ENCODE measurements around the gene ACTN4. TPM values are rescaled to one million over a fixed set of nuclear protein-coding genes. Genes with fewer than 3 reads are reported as not detected.

Gene ACTN4
- total RNA-seq, 1 experiment from 2014 or later = 1,462 TPM

GRCh38 chr19:38695832-38696728, 48.6 kb downstream of the ACTN4 start:
- intact Hi-C loops (cut with micrococcal nuclease; ENCODE audit: unreplicated experiment) = no loop called here
- no TSS peak for BruUV-seq (replicated peaks)
- no peak for DNase-seq
- Mint-ChIP-seq H3K9me3 (ENCODE audit: low read depth, unreplicated experiment) (no peaks in the 10 kb centered on the region), H3K4me3 (ENCODE audit: low read depth, unreplicated experiment) (peak overlapping the region; percentile 51), H3K27ac (ENCODE audit: unreplicated experiment) (peak overlapping the region; percentile 100), H3K27me3 (ENCODE audit: unreplicated experiment) (no peaks in the 10 kb centered on the region), H3K36me3 (ENCODE audit: insufficient read depth, unreplicated experiment) (peaks cover 100% of the 10 kb centered on the region), H3K4me1 (ENCODE audit: low read depth, unreplicated experiment) (peaks cover 95% of the 10 kb centered on the region)
- CTCF ChIA-PET = interaction anchor here (1.0 to 4.5 kb wide), 2 partner anchors 29 to 37 kb away, joined by 3 to 19 read pairs; no protein-coding TSS in a partner anchor
- no peak for TF ChIP-seq CTCF (IDR thresholded peaks at IDR 0.05; ENCODE audit: unreplicated experiment)

GRCh38 chr19:38696729-38697055, 49.2 kb downstream of the ACTN4 start:
- CTCF ChIA-PET = interaction anchor here (1.0 kb wide), 1 partner anchor 30 kb away, joined by 3 read pairs; no protein-coding TSS in a partner anchor
- Mint-ChIP-seq H3K4me3 (ENCODE audit: low read depth, unreplicated experiment) (no peak overlapping the region), H3K36me3 (ENCODE audit: insufficient read depth, unreplicated experiment) (peaks cover 100% of the 10 kb centered on the region), H3K4me1 (ENCODE audit: low read depth, unreplicated experiment) (peaks cover 92% of the 10 kb centered on the region), H3K27me3 (ENCODE audit: unreplicated experiment) (no peaks in the 10 kb centered on the region), H3K9me3 (ENCODE audit: low read depth, unreplicated experiment) (no peaks in the 10 kb centered on the region), H3K27ac (ENCODE audit: unreplicated experiment) (peak overlapping the region; percentile 100)
- no TSS peak for BruUV-seq (replicated peaks)
- intact Hi-C loops (cut with micrococcal nuclease; ENCODE audit: unreplicated experiment) = no loop called here
- TF ChIP-seq CTCF (IDR thresholded peaks at IDR 0.05; ENCODE audit: unreplicated experiment) = no peak
- no peak for DNase-seq

GRCh38 chr19:38697197-38697596, 49.7 kb downstream of the ACTN4 start:
- no peak overlapping the region for H3K4me3 Mint-ChIP-seq (ENCODE audit: low read depth, unreplicated experiment)
- no peak for DNase-seq
- no TSS peak for BruUV-seq (replicated peaks)
- H3K9me3 Mint-ChIP-seq (ENCODE audit: low read depth, unreplicated experiment) = no peaks in the 10 kb centered on the region
- H3K36me3 Mint-ChIP-seq (ENCODE audit: insufficient read depth, unreplicated experiment) = peaks cover 100% of the 10 kb centered on the region
- peak overlapping the region; percentile 100 for H3K27ac Mint-ChIP-seq (ENCODE audit: unreplicated experiment)
- no peaks in the 10 kb centered on the region for H3K27me3 Mint-ChIP-seq (ENCODE audit: unreplicated experiment)
- intact Hi-C loops (cut with micrococcal nuclease; ENCODE audit: unreplicated experiment) = no loop called here
- CTCF ChIA-PET = no interaction called here
- no peak for TF ChIP-seq CTCF (IDR thresholded peaks at IDR 0.05; ENCODE audit: unreplicated experiment)
- peaks cover 87% of the 10 kb centered on the region for H3K4me1 Mint-ChIP-seq (ENCODE audit: low read depth, unreplicated experiment)

GRCh38 chr19:38697641-38698071, 50.2 kb downstream of the ACTN4 start:
- peak overlapping the region; percentile 100 for H3K27ac Mint-ChIP-seq (ENCODE audit: unreplicated experiment)
- BruUV-seq (replicated peaks) = no TSS peak
- CTCF ChIA-PET = no interaction called here

More at GRCh38 chr19:38697641-38698071, 50.2 kb downstream of the ACTN4 start:
- no peak for DNase-seq
- Mint-ChIP-seq H3K36me3 (ENCODE audit: insufficient read depth, unreplicated experiment) (peaks cover 100% of the 10 kb centered on the region), H3K9me3 (ENCODE audit: low read depth, unreplicated experiment) (no peaks in the 10 kb centered on the region), H3K27me3 (ENCODE audit: unreplicated experiment) (no peaks in the 10 kb centered on the region), H3K4me1 (ENCODE audit: low read depth, unreplicated experiment) (peaks cover 83% of the 10 kb centered on the region), H3K4me3 (ENCODE audit: low read depth, unreplicated experiment) (peak overlapping the region; percentile 31)
- intact Hi-C loops (cut with micrococcal nuclease; ENCODE audit: unreplicated experiment) = no loop called here
- no peak for TF ChIP-seq CTCF (IDR thresholded peaks at IDR 0.05; ENCODE audit: unreplicated experiment)

All from Calu3 (cell line).